Natural killer cell (primary cell): Measurements from ENCODE around the gene KLF16. TPM values are rescaled to one million over a fixed set of nuclear protein-coding genes. Genes with fewer than 3 reads are reported as not detected.

Experiments used
- ATAC-seq, 3 donors: fragments of 150-1000 bp in 2 of 3; fragments of 200-7000 bp in 1 of 3; cut with Tn5 transposase; 1 replicate in 1 of 3; 2 replicates in 2 of 3; pipeline ENCODE4 v1.10.0; 2021; ENCODE audit warnings: mild to moderate bottlenecking in 2 of 3, moderate library complexity in 2 of 3
- DNase-seq, 2 donors: peaks; one replicate each; pipeline versions ENCODE4 v3.0.0 to v3.0.0-alpha.2; 2013 to 2021; ENCODE audit warnings: mixed read lengths in 1 of 2
- H3K27ac ChIP-seq: one replicate; pipeline ENCODE4 v1.5.1; 2013; ENCODE audit warnings: mild to moderate bottlenecking, low read length
- H3K27me3 ChIP-seq: one replicate; pipeline ENCODE4 v1.6.1; 2013; ENCODE audit warnings: low read length; ENCODE audit not compliant: control insufficient read depth, insufficient read depth
- H3K36me3 ChIP-seq: one replicate; pipeline ENCODE4 v1.6.1; 2013; ENCODE audit warnings: low read length; ENCODE audit not compliant: control insufficient read depth, insufficient read depth
- H3K4me1 ChIP-seq: one replicate; pipeline ENCODE4 v1.6.1; 2013; ENCODE audit warnings: low read length; ENCODE audit not compliant: control insufficient read depth, insufficient read depth
- H3K4me3 ChIP-seq: one replicate; pipeline ENCODE4 v1.5.1; 2013; ENCODE audit warnings: low read length
- H3K9me3 ChIP-seq: one replicate; pipeline ENCODE4 v1.6.1; 2013; ENCODE audit warnings: low read length; ENCODE audit not compliant: control insufficient read depth, insufficient read depth
- H3K27ac Mint-ChIP-seq, 2 donors: one replicate each; pipeline ENCODE4 v1.8.0; 2022; ENCODE audit warnings: mild to moderate bottlenecking in 2 of 2, mixed read lengths in 2 of 2, moderate library complexity in 1 of 2
- H3K27me3 Mint-ChIP-seq, 2 donors: one replicate each; pipeline ENCODE4 v1.8.0; 2022; ENCODE audit warnings: low read depth in 2 of 2, mixed read lengths in 2 of 2
- H3K36me3 Mint-ChIP-seq: one replicate; pipeline ENCODE4 v1.8.0; 2022; ENCODE audit warnings: mixed read lengths
- H3K4me1 Mint-ChIP-seq, 2 donors: one replicate each; pipeline ENCODE4 v1.8.0; 2022; ENCODE audit warnings: mixed read lengths in 2 of 2
- H3K4me3 Mint-ChIP-seq: one replicate; pipeline ENCODE4 v1.8.0; 2022; ENCODE audit warnings: mild to moderate bottlenecking, moderate library complexity, mixed read lengths
- H3K9me3 Mint-ChIP-seq, 2 donors: one replicate each; pipeline ENCODE4 v1.8.0; 2022; ENCODE audit warnings: mixed read lengths in 2 of 2
- WGBS: methylation state at CpG from one replicate; pipeline ENCODE4 v1.1.7; 2013; ENCODE audit warnings: missing lambda C conversion rate; ENCODE audit not compliant: insufficient coverage; 5-methylcytosine and 5-hydroxymethylcytosine counted together
- intact Hi-C: fragments of 100-400 bp; cut with micrococcal nuclease; formaldehyde crosslinking; loops from one replicate; pipeline ENCODE4 v1.14.2; 2022
- total RNA-seq, 4 donors: library from RNA; stranded (reverse); fragments of 120-200 nt in 1 of 4; gene quantifications; one replicate each; pipeline versions ENCODE4 v1.2.3 to v1.2.4, GENCODE V29; 2013 to 2022
- TF ChIP-seq, protein P1 (sequence below): fragments of 200-600 bp; IDR thresholded peaks from one replicate; pipeline ENCODE4 v1.8.0; 2022; ENCODE audit warnings: antibody characterized with exemption

KLF16 gene
- total RNA-seq, 3 donors from 2014 or later (not counting 1 experiment from before 2014, with no cell fraction given), result 29.1 to 38.4 (median 34.8) TPM

DNA sequence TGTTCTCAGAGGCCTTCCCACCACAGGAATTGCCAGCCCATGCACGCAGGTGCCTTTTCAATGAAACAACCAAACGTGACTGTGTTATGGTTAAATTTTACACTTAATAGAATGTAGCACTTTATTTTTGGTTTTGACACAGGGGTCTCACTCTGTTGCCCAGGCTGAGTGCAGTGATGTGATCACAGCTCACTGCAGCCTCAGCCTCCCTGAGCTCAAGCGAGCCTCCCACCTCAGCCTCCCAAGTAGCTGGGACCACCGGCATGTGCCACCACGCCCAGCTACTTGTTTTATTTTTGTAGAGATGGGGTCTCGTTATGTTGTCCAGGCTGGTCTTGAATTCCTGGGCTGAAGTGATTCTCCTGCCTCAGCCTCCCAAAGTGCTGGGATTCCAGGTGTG, 58.5 kb downstream of the KLF16 start:
- Mint-ChIP-seq H3K4me1 (no peaks in the 10 kb centered on the region), H3K27ac (no peak overlapping the region), H3K4me3 (no peak overlapping the region), H3K9me3 (no peaks in the 10 kb centered on the region), H3K36me3 (no peaks in the 10 kb centered on the region), H3K27me3 (no peaks in the 10 kb centered on the region)
- ATAC-seq, result no peak
- 96% methylated on average over 6 of the region's 6 CpGs for WGBS
- H3K4me1 ChIP-seq, result no peaks in the 10 kb centered on the region
- TF ChIP-seq, protein P1, sequence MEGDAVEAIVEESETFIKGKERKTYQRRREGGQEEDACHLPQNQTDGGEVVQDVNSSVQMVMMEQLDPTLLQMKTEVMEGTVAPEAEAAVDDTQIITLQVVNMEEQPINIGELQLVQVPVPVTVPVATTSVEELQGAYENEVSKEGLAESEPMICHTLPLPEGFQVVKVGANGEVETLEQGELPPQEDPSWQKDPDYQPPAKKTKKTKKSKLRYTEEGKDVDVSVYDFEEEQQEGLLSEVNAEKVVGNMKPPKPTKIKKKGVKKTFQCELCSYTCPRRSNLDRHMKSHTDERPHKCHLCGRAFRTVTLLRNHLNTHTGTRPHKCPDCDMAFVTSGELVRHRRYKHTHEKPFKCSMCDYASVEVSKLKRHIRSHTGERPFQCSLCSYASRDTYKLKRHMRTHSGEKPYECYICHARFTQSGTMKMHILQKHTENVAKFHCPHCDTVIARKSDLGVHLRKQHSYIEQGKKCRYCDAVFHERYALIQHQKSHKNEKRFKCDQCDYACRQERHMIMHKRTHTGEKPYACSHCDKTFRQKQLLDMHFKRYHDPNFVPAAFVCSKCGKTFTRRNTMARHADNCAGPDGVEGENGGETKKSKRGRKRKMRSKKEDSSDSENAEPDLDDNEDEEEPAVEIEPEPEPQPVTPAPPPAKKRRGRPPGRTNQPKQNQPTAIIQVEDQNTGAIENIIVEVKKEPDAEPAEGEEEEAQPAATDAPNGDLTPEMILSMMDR, result no peak
- H3K9me3 ChIP-seq, result no peaks in the 10 kb centered on the region
- H3K36me3 ChIP-seq, result no peaks in the 10 kb centered on the region
- DNase-seq, result no peak
- no peaks in the 10 kb centered on the region for H3K27me3 ChIP-seq
- intact Hi-C loops, result no loop called here
- H3K4me3 ChIP-seq, result no peak overlapping the region
- H3K27ac ChIP-seq, result no peak overlapping the region

Other genes with a start within 250 kb of the KLF16 start
- 10 to 100 TPM; 54.5 to 72.2 (median 64.3) TPM for gene TCF3, start 211.0 kb downstream of the KLF16 start, total RNA-seq
- not detected for gene ONECUT3, start 110.1 kb downstream of the KLF16 start, total RNA-seq
- gene ATP8B3, start 51.3 kb downstream of the KLF16 start, total RNA-seq, result 10 to 100 TPM in 2 of 3 donors, 1 to 10 TPM in 1; 5.3 to 11.5 (median 11.2) TPM
- 10 to 100 TPM; 90.7 to 91.7 (median 91.5) TPM for gene REXO1, start 15.1 kb downstream of the KLF16 start, total RNA-seq
- 100 to 1,000 TPM; 554 to 652 (median 608) TPM for gene ABHD17A, start 21.9 kb upstream of the KLF16 start, total RNA-seq
- 10 to 100 TPM; 13.0 to 20.9 (median 13.1) TPM for gene ADAT3, start 41.8 kb upstream of the KLF16 start, total RNA-seq
- 10 to 100 TPM; 43.1 to 53.7 (median 46.9) TPM for gene SCAMP4, start 41.8 kb upstream of the KLF16 start, total RNA-seq
- 100 to 1,000 TPM; 138 to 143 (median 139) TPM for gene CSNK1G2, start 77.6 kb upstream of the KLF16 start, total RNA-seq
- gene BTBD2, start 152.1 kb upstream of the KLF16 start, total RNA-seq, result 10 to 100 TPM; 47.6 to 57.0 (median 53.4) TPM
- 100 to 1,000 TPM; 259 to 389 (median 322) TPM for gene MKNK2, start 187.7 kb upstream of the KLF16 start, total RNA-seq
- 100 to 1,000 TPM; 239 to 314 (median 246) TPM for gene MOB3A, start 232.7 kb upstream of the KLF16 start, total RNA-seq
- gene IZUMO4, start 233.3 kb upstream of the KLF16 start, total RNA-seq, result 1 to 10 TPM; 3.3 to 7.6 (median 7.1) TPM